ENCODE results near the gene MORN2. TPM values are rescaled to one million over a fixed set of nuclear protein-coding genes. Genes with fewer than 3 reads are reported as not detected.
A peak's percentile ranks its signal among the peaks of the same experiment; 100 is the strongest.

Gene MORN2
- total and polyA plus RNA-seq, 7 donors: 8.2 to 35.3 (median 18.9) TPM

DNA sequence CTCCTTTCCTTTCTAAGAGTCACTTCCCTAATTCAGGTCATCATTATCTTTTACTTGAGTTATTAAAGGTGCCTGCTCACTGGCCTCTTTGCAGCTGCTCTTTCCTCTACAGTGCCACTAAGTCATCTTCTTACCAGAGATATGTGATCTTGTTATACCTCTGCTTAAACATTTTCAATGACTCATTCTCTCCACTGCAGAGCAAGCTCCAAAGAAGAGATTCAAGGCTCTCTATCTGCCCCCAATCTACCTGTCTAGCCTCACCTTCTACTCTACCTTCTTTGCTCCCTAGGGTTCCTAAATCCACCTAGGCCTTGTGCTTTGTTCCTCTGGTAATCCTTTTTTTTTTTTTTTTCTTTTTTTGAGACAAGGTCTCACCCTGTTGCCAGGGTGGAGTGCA, 17.0 kb downstream of the MORN2 start:
- TF ChIP-seq, protein P1, sequence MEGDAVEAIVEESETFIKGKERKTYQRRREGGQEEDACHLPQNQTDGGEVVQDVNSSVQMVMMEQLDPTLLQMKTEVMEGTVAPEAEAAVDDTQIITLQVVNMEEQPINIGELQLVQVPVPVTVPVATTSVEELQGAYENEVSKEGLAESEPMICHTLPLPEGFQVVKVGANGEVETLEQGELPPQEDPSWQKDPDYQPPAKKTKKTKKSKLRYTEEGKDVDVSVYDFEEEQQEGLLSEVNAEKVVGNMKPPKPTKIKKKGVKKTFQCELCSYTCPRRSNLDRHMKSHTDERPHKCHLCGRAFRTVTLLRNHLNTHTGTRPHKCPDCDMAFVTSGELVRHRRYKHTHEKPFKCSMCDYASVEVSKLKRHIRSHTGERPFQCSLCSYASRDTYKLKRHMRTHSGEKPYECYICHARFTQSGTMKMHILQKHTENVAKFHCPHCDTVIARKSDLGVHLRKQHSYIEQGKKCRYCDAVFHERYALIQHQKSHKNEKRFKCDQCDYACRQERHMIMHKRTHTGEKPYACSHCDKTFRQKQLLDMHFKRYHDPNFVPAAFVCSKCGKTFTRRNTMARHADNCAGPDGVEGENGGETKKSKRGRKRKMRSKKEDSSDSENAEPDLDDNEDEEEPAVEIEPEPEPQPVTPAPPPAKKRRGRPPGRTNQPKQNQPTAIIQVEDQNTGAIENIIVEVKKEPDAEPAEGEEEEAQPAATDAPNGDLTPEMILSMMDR (IDR thresholded peaks at IDR 0.05): no peak
- H3K27me3 ChIP-seq (ENCODE audit: insufficient read depth in 3 of 3, low read length in 2 of 3): no peaks in the 10 kb centered on the region
- DNase-seq (no peak), ATAC-seq (peak in 1 of 4 donors; percentile 53)
- no peak overlapping the region for H3K4me3 ChIP-seq
- no peaks in the 10 kb centered on the region for H3K9me3 ChIP-seq
- no peaks in the 10 kb centered on the region for H3K36me3 ChIP-seq (ENCODE audit: insufficient read depth in 1 of 2, low read depth in 1 of 2)
- no peaks in the 10 kb centered on the region for H3K4me1 ChIP-seq
- H3K27ac ChIP-seq: no peak overlapping the region
- intact Hi-C loops (cut with DNase I): no loop called here

DNA sequence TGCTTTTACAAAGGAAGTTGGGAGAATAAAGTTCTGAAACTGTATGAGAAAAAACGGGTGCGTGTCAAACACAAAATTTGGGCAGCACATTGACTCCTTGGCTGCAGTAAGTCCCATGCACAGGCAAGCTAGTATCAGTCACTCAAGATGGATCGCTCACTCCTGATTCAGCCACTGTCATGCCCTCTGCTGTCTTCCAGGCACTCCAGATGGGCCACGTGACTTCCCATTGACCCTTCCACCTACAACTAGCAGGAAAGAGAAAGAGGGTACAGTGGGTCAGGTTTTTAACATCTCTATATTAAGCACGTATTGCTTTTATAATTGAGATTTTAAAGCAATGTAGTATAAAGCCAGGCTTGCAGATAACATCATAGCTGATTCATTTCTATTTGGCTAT, 22.5 kb downstream of the MORN2 start:
- 83 to 88% (median 87%) methylated on average over 5 of the region's 5 CpGs for WGBS, 3 donors
- TF ChIP-seq, protein P1 (IDR thresholded peaks at IDR 0.05): no peak
- no peaks in the 10 kb centered on the region for H3K27me3 ChIP-seq (ENCODE audit: insufficient read depth in 3 of 3, low read length in 2 of 3)
- no peak overlapping the region for H3K27ac ChIP-seq
- H3K36me3 ChIP-seq (ENCODE audit: insufficient read depth in 1 of 2, low read depth in 1 of 2): no peaks in the 10 kb centered on the region
- no peak overlapping the region for H3K4me3 ChIP-seq
- H3K9me3 ChIP-seq: no peaks in the 10 kb centered on the region
- intact Hi-C loops (cut with DNase I): no loop called here
- no peak for DNase-seq
- H3K4me1 ChIP-seq: no peaks in the 10 kb centered on the region
- ATAC-seq: no peak

DNA sequence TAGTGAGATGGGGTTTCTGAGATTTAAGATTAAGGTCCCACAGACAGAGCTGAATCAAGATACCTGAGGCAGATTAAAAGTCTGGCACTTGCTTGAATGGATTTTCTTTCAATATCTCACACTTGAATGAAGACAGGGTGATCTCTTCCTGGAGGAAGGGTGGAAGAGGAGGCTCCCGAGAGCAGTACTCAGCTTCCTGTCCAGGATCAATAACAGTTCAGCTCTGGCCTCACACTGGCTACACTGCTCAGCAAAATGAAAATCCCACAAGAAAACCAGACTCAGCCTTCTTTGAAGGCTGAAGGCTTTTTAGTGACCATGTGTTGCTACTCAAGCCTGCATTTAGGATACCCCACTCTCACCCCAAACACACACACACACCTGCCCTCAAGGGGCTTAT, 24.9 kb downstream of the MORN2 start:
- WGBS, 3 donors: 72 to 81% (median 79%) methylated on average over 1 of the region's 1 CpG
- intact Hi-C loops (cut with DNase I): no loop called here
- no peaks in the 10 kb centered on the region for H3K4me1 ChIP-seq
- H3K36me3 ChIP-seq (ENCODE audit: insufficient read depth in 1 of 2, low read depth in 1 of 2): no peaks in the 10 kb centered on the region
- no peaks in the 10 kb centered on the region for H3K27me3 ChIP-seq (ENCODE audit: insufficient read depth in 3 of 3, low read length in 2 of 3)
- DNase-seq (no peak), ATAC-seq (no peak)
- no peak overlapping the region for H3K27ac ChIP-seq
- H3K4me3 ChIP-seq: no peak overlapping the region
- TF ChIP-seq, protein P1 (IDR thresholded peaks at IDR 0.05): no peak
- H3K9me3 ChIP-seq: no peaks in the 10 kb centered on the region

DNA sequence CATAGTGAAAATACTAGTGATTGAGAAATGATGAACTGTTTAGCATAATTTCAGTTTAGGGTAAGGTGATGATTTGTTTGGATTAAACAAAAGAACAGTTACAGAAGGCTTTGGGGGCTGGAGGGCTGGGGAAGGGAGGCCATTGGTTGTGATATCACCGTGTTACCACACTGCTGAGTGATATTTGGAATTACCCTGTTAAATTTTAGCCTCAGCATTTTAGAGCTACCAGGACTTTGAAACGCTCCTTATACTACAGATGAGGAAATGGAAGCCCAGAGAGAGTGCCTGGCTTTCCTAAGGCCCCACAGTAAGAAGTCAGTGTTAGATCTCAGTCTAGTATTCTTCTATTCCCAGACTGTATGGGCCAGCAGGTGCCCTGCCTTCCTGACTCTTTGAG, 29.5 kb downstream of the MORN2 start:
- intact Hi-C loops (cut with DNase I): no loop called here
- Histone ChIP-seq H3K27me3 (ENCODE audit: insufficient read depth in 3 of 3, low read length in 2 of 3) (no peaks in the 10 kb centered on the region), H3K4me1 (peaks cover 9% of the 10 kb centered on the region), H3K9me3 (no peaks in the 10 kb centered on the region), H3K27ac (no peak overlapping the region), H3K4me3 (no peak overlapping the region), H3K36me3 (ENCODE audit: insufficient read depth in 1 of 2, low read depth in 1 of 2) (no peaks in the 10 kb centered on the region)
- no peak for DNase-seq
- no peak for ATAC-seq
- TF ChIP-seq, protein P1 (IDR thresholded peaks at IDR 0.05): no peak
- 89 to 94% (median 90%) methylated on average over 2 of the region's 2 CpGs for WGBS, 3 donors

DNA sequence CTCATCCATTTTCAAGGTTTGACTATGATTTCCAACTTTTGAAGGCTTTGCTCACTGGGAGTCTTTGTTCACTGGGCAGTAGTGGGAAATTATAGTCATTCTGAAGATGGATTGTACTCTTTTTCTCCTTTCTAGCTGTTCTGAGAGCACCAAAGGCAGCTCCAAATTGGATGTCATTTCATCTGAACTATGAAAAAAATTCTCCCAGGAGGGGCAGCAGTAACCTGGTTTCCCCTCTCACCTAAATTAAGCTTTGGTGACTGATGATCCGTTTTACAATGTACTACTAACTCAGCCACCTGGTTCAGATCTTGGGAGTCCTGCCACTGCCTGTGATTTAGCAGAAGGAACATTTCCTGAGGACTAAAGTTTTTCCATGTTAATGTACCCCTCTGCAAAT, 31.5 kb downstream of the MORN2 start:
- Histone ChIP-seq H3K27me3 (ENCODE audit: insufficient read depth in 3 of 3, low read length in 2 of 3) (no peaks in the 10 kb centered on the region), H3K9me3 (no peaks in the 10 kb centered on the region), H3K4me1 (peaks cover 17% of the 10 kb centered on the region), H3K27ac (no peak overlapping the region), H3K36me3 (ENCODE audit: insufficient read depth in 1 of 2, low read depth in 1 of 2) (no peaks in the 10 kb centered on the region), H3K4me3 (no peak overlapping the region)
- 47 to 76% (median 51%) methylated on average over 1 of the region's 1 CpG for WGBS, 3 donors
- ATAC-seq (no peak), DNase-seq (no peak)
- intact Hi-C loops (cut with DNase I): no loop called here
- TF ChIP-seq, protein P1 (IDR thresholded peaks at IDR 0.05): no peak
